Glomerular visceral epithelial cell (primary cell): ENCODE measurements around the gene GLYR1.

Experiments
- DNase-seq: peaks from one replicate; pipeline ENCODE4 v3.0.0-alpha.2; 2016; ENCODE audit errors: extremely low spot score

The GLYR1 gene

GRCh38 chr16:4880006-4880580, 33.0 kb upstream of the GLYR1 start:
- DNase-seq: no peak

DNA sequence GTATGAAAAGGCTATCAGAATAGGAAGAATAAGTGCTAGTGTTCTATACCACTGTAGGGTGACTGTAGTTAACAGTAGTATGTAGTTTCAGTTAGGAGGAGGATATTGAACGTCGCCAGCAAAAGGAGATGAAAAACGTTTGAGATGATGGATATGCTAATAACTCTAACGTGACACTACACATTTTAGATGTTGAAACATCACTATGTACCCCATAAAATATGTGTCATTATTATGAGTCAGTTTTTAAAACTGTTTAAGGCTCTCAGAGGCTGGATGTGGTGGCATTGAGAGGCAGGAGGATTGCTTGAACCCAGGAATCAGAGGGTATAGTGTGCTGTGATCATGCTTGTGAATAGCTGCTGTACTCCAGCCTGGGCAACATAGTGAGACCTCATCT, 32.0 kb upstream of the GLYR1 start:
- no peak for DNase-seq

GRCh38 chr16:4877380-4877685, 30.2 kb upstream of the GLYR1 start:
- DNase-seq: no peak

DNA sequence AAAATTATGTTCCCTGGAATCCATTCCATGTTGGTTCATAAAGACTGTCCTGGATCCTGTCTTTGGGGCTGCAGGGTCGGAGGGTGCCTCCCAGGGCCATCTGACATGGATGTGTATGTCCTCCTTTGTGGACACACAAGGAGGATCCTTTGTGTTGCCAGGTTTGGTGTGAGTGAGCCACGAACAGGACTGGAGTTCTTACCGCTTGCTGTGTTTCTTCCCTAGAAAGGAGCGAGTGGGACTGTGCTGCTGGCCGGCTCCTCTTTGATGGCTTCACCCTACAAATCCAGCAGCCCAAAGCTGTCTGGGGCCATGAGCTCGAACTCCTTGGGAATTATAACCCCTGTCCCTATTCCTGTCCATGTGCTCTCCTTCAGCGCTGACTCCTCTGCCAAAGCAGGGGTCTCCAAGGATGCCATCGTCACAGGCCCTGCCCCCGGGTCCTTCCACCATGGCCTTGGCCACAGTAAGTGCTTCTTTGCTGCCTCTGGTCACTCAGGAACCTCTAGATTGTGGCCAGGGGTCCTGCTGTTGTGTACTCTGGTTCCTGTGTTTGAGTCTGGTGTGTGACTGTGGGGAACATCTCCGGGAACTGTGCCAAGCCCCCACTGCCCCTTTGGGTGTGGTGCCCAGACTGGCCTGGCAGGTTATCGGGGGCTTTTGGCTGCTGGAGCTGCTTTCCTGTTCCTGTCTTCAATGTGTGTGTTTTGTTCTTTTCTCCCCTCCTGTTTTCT, 29.7 kb upstream of the GLYR1 start:
- no peak for DNase-seq

GRCh38 chr16:4874666-4875065, 27.6 kb upstream of the GLYR1 start:
- DNase-seq: no peak

DNA sequence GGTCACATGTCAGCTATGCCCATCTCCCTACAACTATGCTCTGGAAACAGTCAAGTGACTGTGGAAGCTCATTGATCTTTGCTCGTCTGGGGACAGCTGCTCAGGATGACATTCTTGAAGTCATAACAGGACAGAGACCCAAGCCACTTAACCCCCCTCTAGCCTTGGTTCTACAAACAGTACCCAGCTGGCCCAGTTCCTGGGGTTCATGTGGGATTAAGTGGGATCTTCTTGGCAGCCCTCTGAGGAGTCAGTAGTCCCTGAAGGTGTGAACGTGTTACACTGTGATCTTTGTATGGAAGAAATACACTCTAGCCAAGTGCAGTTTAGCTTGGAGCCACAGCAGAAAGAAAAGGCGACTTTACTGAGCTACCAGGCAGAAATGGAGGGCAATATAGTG, 26.0 kb upstream of the GLYR1 start:
- no peak for DNase-seq

DNA sequence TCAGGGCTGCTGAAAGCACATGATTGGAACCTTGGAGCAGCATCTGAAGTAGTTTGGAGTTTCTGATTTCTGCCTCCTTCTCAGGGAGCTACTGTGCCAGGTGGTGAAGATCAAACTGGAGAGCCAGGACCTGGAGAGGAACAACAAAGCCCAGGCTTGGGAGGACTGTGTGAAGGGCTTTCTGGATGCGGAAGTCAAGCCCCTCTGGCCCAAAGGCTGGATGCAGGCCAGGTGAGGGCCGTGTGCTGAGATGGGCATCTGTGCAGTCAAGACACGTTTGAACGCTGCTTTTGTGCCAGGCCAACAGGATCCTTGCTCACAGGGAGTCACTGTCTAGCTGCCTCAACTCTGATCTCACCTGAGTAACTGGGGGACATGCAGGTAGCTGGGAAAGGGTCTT, 24.0 kb upstream of the GLYR1 start:
- DNase-seq: no peak

GRCh38 chr16:4870138-4870671, 23.1 kb upstream of the GLYR1 start:
- no peak for DNase-seq

DNA sequence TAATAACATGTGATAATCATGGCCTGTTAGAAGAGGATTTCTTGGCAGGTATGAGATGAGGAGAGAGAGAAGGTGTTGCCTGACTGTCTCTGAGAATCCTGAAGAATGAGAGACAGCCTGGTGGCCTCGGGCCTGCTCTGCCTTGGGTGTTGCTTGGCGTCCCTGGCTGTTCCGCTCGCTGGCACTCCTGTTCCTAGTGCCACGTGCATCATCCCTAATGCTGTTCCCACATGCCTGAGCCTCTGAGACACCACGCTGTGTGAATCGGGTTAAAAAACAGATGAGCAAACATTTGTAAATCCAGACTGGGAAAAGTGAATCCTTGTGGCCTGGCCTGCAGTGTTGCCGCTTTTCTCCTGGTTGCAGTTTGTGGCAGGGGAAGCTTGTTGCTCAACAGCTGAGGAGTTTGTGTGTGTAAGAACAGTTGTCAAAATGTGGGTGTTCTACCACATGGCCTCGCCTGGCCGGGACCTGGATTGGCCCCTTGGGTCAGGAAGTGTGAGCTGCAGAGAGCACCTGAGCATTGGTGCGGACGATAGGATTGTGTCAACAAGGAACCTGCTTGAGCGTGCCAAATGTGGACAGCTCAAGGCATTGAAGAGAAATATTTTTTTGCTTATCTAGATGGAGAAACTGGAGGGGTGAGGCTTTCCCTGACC, 22.2 kb upstream of the GLYR1 start:
- DNase-seq: no peak

- DNase-seq: no peak
Observed at GRCh38 chr16:4868535-4868934, 21.4 kb upstream of the GLYR1 start.

DNA sequence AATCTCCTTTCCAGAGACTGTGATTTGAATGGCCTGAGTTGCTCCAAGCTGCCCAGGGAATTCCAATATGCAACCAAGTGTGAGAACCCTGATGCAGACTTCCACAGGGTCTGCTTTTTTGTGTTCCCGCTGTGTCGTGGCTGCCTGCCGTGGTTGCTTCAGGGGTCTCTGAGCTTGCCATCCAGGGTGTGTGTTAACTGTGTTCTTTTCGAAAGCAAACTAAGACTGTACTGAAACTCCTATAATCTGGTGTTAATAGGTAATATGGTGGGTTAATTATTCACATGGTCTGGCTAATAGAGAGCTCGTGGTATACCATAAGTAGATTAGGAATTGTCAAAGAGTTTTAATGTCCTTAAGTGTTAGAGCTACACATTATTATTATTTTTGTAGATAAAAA, 20.9 kb upstream of the GLYR1 start:
- peak; percentile 25 for DNase-seq

DNA sequence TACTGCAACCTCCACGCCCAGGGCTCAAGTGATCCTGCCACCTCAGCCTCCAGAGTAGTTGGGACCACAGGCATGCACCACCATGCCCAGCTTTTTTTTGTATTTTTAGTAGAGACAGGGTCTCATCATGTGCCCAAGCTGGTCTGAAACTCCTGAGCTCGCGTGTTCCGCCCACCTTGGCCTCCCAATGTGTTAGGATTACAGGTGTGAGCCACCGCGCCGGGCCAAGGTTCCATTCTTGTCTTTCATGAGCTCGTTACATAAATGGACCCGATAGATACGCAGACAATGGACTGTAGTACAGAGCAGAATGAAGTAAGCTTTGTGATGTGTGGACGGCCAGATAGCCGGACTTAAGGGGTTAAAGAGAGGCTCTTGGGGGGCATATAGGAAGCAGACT, 19.5 kb upstream of the GLYR1 start:
- no peak for DNase-seq

DNA sequence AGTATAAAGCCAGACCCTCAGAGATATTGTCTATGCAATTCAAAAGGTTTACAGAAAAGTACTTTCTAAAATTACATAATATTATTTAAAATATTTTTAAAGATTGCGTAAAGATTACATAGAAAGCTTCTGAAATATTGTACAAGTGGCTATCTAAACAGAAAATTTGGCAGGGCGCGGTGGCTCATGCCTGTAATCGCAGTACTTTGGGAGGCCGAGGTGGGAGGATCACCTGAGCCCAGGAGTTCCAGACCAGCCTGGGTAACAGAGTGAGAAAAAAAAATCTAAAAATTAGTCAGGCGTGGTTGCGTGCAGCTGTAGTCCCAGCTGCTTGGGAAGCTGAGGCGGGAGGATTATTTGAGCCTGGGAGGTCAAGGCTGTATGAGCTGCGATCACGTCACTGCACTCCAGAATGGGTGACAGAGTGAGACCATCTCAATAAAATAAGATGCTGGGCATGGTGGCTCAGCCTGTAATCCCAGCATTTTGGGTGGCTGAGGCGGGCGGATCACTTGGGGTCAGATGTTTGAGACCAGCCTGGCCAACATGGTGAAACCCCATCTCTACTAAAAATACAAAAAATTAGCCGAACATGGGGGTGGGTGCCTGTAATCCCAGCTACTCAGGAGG, 18.3 kb upstream of the GLYR1 start:
- no peak for DNase-seq

DNA sequence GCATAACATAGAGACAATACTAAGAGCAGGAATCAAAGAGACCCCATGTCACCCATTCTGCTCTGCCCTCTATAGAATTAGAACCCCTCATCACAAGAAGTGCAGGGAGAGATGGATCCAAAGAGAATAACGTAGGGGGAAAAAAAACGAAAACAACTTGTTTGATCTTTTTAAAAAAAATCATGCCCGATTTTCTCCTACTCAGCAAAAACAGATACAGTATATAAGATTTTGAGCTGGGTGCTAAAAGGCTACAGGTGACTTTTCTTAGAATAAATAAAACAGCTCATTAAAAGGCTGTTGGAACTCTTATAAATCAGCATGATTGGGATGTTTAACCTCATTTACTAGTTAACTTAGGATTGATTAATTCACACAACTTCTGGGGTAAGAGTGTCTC, 17.6 kb upstream of the GLYR1 start:
- no peak for DNase-seq

DNA sequence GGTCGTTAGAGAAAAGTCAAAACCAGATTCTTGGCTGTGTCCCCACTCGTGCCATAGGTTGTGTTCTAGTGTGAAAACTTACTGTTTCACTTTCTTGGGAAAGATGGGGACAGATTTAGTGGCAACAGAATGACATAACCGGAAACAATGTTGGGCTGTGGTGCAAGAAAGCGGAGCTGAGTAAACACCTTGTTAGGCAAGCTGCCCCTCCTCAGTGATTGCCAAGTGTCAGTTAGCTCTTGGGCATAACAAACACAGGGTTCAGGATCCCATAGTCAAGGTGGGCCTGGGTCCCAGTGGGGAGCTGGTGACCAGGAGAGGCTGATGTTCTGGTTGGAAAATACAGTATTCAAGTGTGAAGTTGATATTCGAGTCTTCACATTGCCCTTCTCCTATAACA, 15.6 kb upstream of the GLYR1 start:
- DNase-seq: no peak

GRCh38 chr16:4860727-4861342, 13.7 kb upstream of the GLYR1 start:
- DNase-seq: no peak

DNA sequence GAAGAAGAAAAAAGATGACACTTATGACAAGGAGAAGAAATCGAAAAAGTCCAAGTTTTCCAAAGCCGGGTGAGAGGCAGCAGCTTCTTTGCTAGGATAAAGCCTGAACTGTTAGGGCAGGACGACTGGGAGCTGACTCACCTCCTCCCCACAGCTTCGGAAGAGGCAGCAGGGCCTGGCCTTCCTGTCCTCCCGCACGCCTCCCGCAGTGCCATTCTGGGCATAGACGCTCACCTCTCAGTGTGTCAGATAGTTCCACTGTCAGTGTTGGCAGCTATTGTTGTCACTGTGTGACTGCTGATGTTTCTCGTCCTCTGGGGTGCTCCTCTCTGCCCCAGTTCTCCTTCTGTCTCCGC, 12.8 kb upstream of the GLYR1 start:
- peak; percentile 46 for DNase-seq

DNA sequence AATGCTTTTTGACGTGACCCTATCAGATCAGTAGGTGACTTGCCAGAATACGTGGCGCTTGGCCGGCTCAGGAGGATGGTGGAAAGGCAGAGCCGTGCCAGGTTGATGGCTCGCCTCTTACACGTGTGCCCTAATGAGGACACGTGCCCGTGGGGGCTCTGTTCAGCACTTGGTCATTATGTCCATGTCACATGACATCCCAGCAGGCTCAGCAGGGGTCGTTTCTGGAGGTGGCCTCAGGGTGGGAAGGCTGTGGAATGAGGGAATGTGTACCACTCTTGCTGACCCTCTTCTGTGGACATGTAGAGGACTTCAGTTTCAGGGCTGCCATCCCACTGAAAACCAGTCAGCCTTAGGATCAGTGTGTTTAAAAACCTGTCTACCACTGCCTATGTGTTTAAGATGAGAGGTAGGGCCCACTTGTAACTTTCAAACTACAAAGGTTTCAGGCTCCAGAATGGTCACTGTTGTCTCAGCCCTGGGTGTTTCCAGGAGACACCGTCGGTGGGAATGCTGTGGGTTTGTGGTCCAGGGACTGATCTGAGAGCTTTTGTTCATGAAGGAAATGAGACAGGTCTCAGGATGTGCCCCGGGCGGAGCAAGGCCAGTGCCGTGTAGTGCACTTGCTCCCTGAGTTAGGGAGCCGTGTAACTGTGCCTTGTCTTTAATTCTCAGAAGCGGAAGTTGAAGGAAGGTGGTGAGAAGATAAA, 12.3 kb upstream of the GLYR1 start:
- DNase-seq: peak; percentile 48

GRCh38 chr16:4855804-4856203, 8.7 kb upstream of the GLYR1 start:
- no peak for DNase-seq

- no peak for DNase-seq
Observed at GRCh38 chr16:4855371-4855770, 8.3 kb upstream of the GLYR1 start.

DNA sequence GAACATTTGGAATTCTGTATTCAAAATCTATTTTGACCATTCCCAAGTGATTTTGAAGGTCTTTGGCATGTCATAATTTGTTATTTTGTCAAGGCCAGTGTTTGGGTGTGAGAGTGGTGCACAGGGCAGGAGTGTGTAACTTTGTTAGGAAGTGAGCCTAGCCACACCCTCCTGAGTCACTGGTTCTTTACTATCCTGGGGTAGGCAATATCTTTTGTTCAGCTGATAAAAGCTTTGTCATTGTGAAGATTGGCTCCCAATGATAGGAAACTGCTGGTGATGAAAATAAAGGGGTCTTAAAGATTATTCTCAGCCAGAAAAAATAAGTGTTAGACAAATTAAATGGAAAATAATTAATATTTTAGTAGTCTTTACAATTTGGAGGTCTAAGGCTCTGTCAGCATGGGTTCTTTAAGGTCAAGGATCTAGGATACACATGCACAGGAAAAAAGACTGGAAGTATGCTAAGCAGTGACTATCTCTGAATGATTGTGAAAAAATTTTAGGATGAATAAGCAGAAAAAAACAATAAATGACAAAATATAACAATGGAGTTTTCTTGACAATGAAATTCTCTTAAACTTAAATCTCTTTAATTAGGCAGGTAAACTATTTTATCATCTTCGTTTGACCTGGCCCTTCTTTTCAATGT, 5.3 kb upstream of the GLYR1 start:
- no peak for DNase-seq
